NCI-H748 (cell line): Measurements from ENCODE around the gene CUBN.

Source experiments
- DNase-seq: peaks from one replicate; lab custom pipeline; 2025; ENCODE audit not compliant: unreplicated experiment; lab: John Stamatoyannopoulos, UW

Gene CUBN

GRCh38 chr10:16960551-16960950 is 169.1 kb downstream of the CUBN start:
- DNase-seq: no peak

- peak; percentile 26 for DNase-seq
Observed at GRCh38 chr10:16957038-16957437, 172.6 kb downstream of the CUBN start.

- no peak for DNase-seq
Observed at GRCh38 chr10:16954280-16955030, 175.2 kb downstream of the CUBN start.

DNA sequence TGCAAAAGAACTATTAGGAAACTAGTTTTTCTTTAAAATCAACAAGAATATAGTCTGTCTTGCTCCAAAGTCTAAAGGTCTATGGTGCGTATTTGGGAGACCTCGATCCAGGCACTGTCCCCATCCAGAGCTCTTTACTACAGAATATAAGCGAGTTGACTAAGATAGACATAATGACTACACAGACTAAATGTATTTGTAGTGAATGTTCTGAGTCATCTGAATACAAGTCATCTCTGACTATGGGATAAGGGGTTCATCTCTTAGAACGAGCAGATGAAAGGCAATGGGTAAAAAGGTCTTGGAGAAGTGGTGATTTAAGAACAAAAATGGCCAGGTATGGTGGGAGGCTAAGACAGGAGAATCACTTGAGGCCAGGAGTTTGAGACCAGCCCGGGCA is 176.3 kb downstream of the CUBN start:
- no peak for DNase-seq

GRCh38 chr10:16952610-16953009 is 177.0 kb downstream of the CUBN start:
- DNase-seq: no peak

DNA sequence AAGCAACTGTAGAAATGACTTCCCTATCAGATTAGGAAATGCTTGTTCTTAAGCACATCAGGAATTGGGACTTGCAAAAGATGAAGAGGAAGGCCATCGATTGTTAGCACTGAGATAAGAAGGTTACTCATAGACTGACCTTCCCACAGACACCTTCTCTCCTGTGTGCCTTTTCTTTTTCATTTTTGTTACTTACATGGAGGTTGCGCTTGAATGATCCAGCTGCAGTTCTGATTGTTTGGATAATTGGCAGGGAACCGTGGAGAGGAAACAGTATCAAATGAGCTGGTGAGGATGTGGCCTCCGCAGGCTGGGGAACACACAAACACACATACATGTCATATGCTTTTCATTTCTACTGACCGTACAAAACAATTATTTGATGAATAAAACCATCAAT is 177.5 kb downstream of the CUBN start:
- DNase-seq: peak; percentile 61

GRCh38 chr10:16950656-16951601 is 178.7 kb downstream of the CUBN start:
- no peak for DNase-seq

GRCh38 chr10:16949816-16950215 is 179.8 kb downstream of the CUBN start:
- DNase-seq: no peak

- peak; percentile 64 for DNase-seq
Observed at GRCh38 chr10:16948361-16948760, 181.2 kb downstream of the CUBN start.

GRCh38 chr10:16947069-16947468 is 182.5 kb downstream of the CUBN start:
- DNase-seq: peak; percentile 3

- DNase-seq: no peak
Observed at GRCh38 chr10:16945593-16945992, 184.0 kb downstream of the CUBN start.

- DNase-seq: no peak
Observed at GRCh38 chr10:16944986-16945385, 184.6 kb downstream of the CUBN start.

GRCh38 chr10:16944402-16944801 is 185.2 kb downstream of the CUBN start:
- DNase-seq: no peak

DNA sequence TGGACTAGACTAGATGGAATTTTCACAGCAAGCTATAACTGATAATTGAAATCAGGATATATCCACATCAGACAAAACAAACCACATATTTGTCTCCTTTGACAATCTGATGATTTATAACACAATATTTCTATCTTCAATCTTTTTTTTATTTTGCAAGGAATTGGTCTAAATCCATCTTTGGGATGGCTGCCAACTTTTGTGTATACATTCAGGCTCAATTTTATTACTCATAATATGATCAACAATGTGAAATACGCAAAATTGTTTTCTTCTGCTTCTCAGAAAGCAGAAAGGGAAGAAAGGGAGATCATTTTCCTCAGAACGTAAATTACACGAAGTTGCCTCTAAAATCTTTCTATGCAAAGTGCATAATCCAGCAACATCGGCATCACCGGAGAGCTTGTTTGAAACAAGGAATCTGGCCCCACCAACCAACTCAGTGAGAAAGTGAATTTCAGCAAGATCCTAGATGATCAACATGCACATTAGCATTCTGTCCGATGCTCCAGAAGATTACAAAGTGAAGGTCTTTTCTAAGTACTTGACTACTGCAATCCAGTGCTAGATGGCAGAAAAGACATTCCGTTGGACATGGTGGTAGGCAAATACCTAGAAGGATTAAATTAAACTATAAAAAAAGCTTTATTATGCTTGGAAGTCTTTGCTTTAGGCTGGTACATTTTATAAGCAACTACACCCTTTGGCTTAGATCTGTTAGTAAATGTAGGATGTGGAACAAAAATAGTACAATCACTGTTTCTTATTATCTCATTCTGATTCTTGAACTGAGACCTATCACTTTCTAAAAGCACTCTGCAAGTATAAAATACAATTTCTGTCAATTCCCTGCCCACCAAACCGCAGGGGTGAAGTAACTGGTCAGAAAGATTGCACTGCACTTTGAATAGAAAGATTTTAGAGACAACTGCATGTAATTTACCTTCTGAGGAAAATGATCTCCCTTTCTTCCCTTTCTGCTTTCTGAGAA is 186.0 kb downstream of the CUBN start:
- DNase-seq: no peak

GRCh38 chr10:16942381-16943078 is 187.1 kb downstream of the CUBN start:
- DNase-seq: no peak

DNA sequence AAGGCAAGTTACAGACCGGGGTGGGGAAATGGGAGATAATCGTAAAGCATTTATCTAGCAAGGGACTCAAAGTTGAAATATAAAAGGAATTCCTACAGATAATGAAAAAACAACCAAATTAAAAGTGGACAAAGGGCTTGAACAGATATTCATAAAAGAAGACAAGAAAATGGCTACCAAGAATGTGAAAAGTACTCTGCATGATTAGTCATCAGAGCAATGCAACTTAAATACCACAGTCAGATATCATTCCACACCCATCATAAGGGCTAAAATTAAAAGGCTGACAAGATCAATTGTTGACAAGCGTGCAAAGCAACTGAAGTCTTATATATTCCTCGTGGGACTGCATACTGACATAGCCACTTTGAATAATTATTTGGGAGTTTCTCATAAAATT is 187.7 kb downstream of the CUBN start:
- DNase-seq: no peak

DNA sequence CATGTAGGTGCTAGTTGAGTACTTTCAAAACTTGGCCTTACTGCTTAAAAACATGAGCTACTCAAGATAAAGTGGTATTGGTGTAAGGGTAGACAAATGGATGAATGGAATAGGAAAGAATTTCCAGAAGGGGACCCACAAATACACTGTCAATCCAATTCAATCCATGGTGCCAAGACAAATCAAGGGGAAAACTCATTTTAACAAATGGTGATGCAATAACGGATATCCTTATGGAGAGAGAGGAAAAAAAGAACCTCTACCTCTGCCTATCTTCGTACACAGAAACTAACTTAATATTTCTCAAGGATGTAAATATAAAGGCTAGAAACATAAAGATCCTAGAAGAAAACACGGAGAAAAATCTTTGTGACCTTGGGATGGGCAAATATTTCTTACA is 188.5 kb downstream of the CUBN start:
- DNase-seq: no peak

GRCh38 chr10:16938952-16939351 is 190.7 kb downstream of the CUBN start:
- DNase-seq: no peak

- no peak for DNase-seq
Observed at GRCh38 chr10:16934461-16934860, 195.2 kb downstream of the CUBN start.

- DNase-seq: no peak
Observed at GRCh38 chr10:16933783-16934182, 195.8 kb downstream of the CUBN start.
